Muscle of back (tissue), 11 donors: ENCODE results near the gene OR10A4. TPM values are rescaled to one million over a fixed set of nuclear protein-coding genes. Genes with fewer than 3 reads are reported as not detected.
"Not testable (repeated sequence)": the region's sequence is repeated elsewhere in the genome, so short reads cannot be mapped to it uniquely, and the experiment has no call there.

Source experiments
- DNase-seq, 3 donors: peaks; one replicate each; pipeline versions ENCODE4 v3.0.0 to v3.0.0-alpha.2; 2013
- polyA plus RNA-seq, 10 donors: library from polyadenylated mRNA; unstranded; fragments of 120-200 nt; gene quantifications; one replicate each; pipeline ENCODE4 v1.2.1, GENCODE V29; 2013; ENCODE audit not compliant: insufficient read length in 10 of 10

The OR10A4 gene
- polyA plus RNA-seq, 10 donors: not detected

- DNase-seq: no peak
Observed at GRCh38 chr11:6895010-6895409, 18.6 kb downstream of the OR10A4 start.

- DNase-seq: no peak
Observed at GRCh38 chr11:6898911-6899310, 22.5 kb downstream of the OR10A4 start.

- no peak for DNase-seq
Observed at GRCh38 chr11:6900327-6900999, 24.0 kb downstream of the OR10A4 start.

- DNase-seq: not testable (repeated sequence)
Observed at GRCh38 chr11:6904804-6905203, 28.4 kb downstream of the OR10A4 start.

- DNase-seq: no peak
Observed at GRCh38 chr11:6911378-6911777, 35.0 kb downstream of the OR10A4 start.

GRCh38 chr11:6911948-6912347, 35.5 kb downstream of the OR10A4 start:
- DNase-seq: peak in 1 of 3 donors; percentile 12

GRCh38 chr11:6919698-6920097, 43.3 kb downstream of the OR10A4 start:
- DNase-seq: no peak

- DNase-seq: no peak
Observed at GRCh38 chr11:6920702-6921101, 44.3 kb downstream of the OR10A4 start, which contains the start of gene OR2D3. Gene OR2D3, plus strand, starts transcription at chr11:6921002. Its CDS starts 0 bp downstream, at chr11:6921002.

GRCh38 chr11:6925007-6925577, 48.7 kb downstream of the OR10A4 start:
- DNase-seq: no peak

- peak in 1 of 3 donors; percentile 16 for DNase-seq
Observed at GRCh38 chr11:6925636-6926207, 49.3 kb downstream of the OR10A4 start.

GRCh38 chr11:6926208-6927029, 50.0 kb downstream of the OR10A4 start, which contains the start of gene ZNF215:
Gene ZNF215, plus strand, starts transcription at chr11:6926426. Its CDS starts 5,847 bp downstream, at chr11:6932273.
- DNase-seq: peak; percentile 70 to 82 (median 76)

GRCh38 chr11:6927030-6927617, 50.7 kb downstream of the OR10A4 start:
- DNase-seq: peak in 1 of 3 donors; percentile 1

Other genes with a start within 250 kb of the OR10A4 start
- gene DCHS1, start 220.8 kb upstream of the OR10A4 start, polyA plus RNA-seq: 10 to 100 TPM; 36.7 to 66.6 (median 43.7) TPM
- 10 to 100 TPM; 54.3 to 79.9 (median 59.9) TPM for gene MRPL17, start 193.3 kb upstream of the OR10A4 start, polyA plus RNA-seq
- under 1 TPM in 2 of 10 donors, not detected in 8; 0.09 to 0.16 TPM for gene OR2AG2, start 104.6 kb upstream of the OR10A4 start, polyA plus RNA-seq
- gene OR2AG1, start 93.6 kb upstream of the OR10A4 start, polyA plus RNA-seq: under 1 TPM in 2 of 10 donors, not detected in 8; 0.04 to 0.10 TPM
- not detected for gene OR6A2, start 76.9 kb upstream of the OR10A4 start, polyA plus RNA-seq
- not detected for gene OR10A5, start 30.9 kb upstream of the OR10A4 start, polyA plus RNA-seq
- not detected for gene OR10A2, start 13.6 kb upstream of the OR10A4 start, polyA plus RNA-seq
- not detected for gene OR2D2, start 15.9 kb downstream of the OR10A4 start, polyA plus RNA-seq
- not detected for gene OR2D3, start 44.4 kb downstream of the OR10A4 start, polyA plus RNA-seq
- 1 to 10 TPM in 3 of 10 donors, under 1 TPM in 7; 0.55 to 1.7 (median 0.97) TPM for gene ZNF215, start 49.8 kb downstream of the OR10A4 start, polyA plus RNA-seq
- 1 to 10 TPM; 1.3 to 3.0 (median 2.3) TPM for gene ZNF214, start 143.7 kb downstream of the OR10A4 start, polyA plus RNA-seq
- gene NLRP14, start 143.9 kb downstream of the OR10A4 start, polyA plus RNA-seq: under 1 TPM in 9 of 10 donors, not detected in 1; 0.03 to 0.14 (median 0.08) TPM
- gene RBMXL2, start 212.4 kb downstream of the OR10A4 start, polyA plus RNA-seq: not detected